Measurements from ENCODE around the gene SUSD3. TPM values are rescaled to one million over a fixed set of nuclear protein-coding genes. Genes with fewer than 3 reads are reported as not detected.

SUSD3 gene
- total RNA-seq, 1 donor from 2014 or later: 2.4 TPM

- Mint-ChIP-seq H3K27ac (peak overlapping the region; percentile 91), H3K4me1 (peaks cover 20% of the 10 kb centered on the region), H3K36me3 (no peaks in the 10 kb centered on the region), H3K4me3 (peak overlapping the region; percentile 84), H3K9me3 (no peaks in the 10 kb centered on the region), H3K27me3 (ENCODE audit: low read depth) (no peaks in the 10 kb centered on the region)
- TF ChIP-seq CTCF (IDR thresholded peaks at IDR 0.05; ENCODE audit: unreplicated experiment): no peak
- DNase-seq (ENCODE audit: low spot score in 2 of 2, unreplicated experiment in 2 of 2): no peak
Observed at GRCh38 chr9:93132946-93133680, 74.6 kb downstream of the SUSD3 start.

- TF ChIP-seq CTCF (IDR thresholded peaks at IDR 0.05; ENCODE audit: unreplicated experiment): no peak
- H3K27me3 Mint-ChIP-seq (ENCODE audit: low read depth): no peaks in the 10 kb centered on the region
- H3K9me3 Mint-ChIP-seq: peaks cover 2% of the 10 kb centered on the region
- H3K27ac Mint-ChIP-seq: peak overlapping the region; percentile 91
- H3K4me3 Mint-ChIP-seq: peak overlapping the region; percentile 84
- H3K36me3 Mint-ChIP-seq: no peaks in the 10 kb centered on the region
- DNase-seq (ENCODE audit: low spot score in 2 of 2, unreplicated experiment in 2 of 2): peak; percentile 53 to 79
- H3K4me1 Mint-ChIP-seq: peaks cover 20% of the 10 kb centered on the region
Observed at GRCh38 chr9:93133681-93134014, 75.1 kb downstream of the SUSD3 start.

GRCh38 chr9:93134015-93134739 lies 75.7 kb downstream of the SUSD3 start, which contains the start of gene NINJ1:
Gene NINJ1, minus strand, starts transcription at chr9:93134251. Its CDS starts 34 bp downstream, at chr9:93134217.
- Mint-ChIP-seq H3K36me3 (no peaks in the 10 kb centered on the region), H3K4me1 (peaks cover 20% of the 10 kb centered on the region), H3K9me3 (peaks cover 3% of the 10 kb centered on the region), H3K27ac (peak within 1 kb of the TSS; percentile 91), H3K27me3 (ENCODE audit: low read depth) (no peaks in the 10 kb centered on the region), H3K4me3 (peak within 1 kb of the TSS; percentile 84)
- TF ChIP-seq CTCF (IDR thresholded peaks at IDR 0.05; ENCODE audit: unreplicated experiment): no peak
- DNase-seq (ENCODE audit: low spot score in 2 of 2, unreplicated experiment in 2 of 2): peak; percentile 52 to 77

Other genes starting within 250 kb of the SUSD3 start
- gene ZNF484, start 180.7 kb upstream of the SUSD3 start, total RNA-seq: 12.2 to 14.2 TPM (median 13.5 TPM) in 3 replicates
- 36.3 to 41.9 TPM (median 39.5 TPM) in 3 replicates for gene FGD3, start 111.2 kb upstream of the SUSD3 start, total RNA-seq
- gene CARD19, start 37.5 kb downstream of the SUSD3 start, total RNA-seq: 19.4 to 22.6 TPM (median 20.1 TPM) in 3 replicates
- 33.7 to 35.6 TPM (median 34.7 TPM) in 3 replicates for gene NINJ1, start 75.5 kb downstream of the SUSD3 start, total RNA-seq
- gene WNK2, start 125.4 kb downstream of the SUSD3 start, total RNA-seq: 57.0 to 66.0 TPM (median 57.5 TPM) in 3 replicates